Smooth muscle cell (in vitro differentiated cells): Measurements from ENCODE around the gene CEP295NL. TPM values are rescaled to one million over a fixed set of nuclear protein-coding genes. Genes with fewer than 3 reads are reported as not detected.

ENCODE experiments used
- DNase-seq: peaks from one replicate; lab custom pipeline; 2025; ENCODE audit not compliant: unreplicated experiment; lab: John Stamatoyannopoulos, UW
- H2AFZ ChIP-seq: fragments of 200-600 bp; sonication (generic); 2 replicates; pipeline ENCODE4 v1.6.0; 2016; ENCODE audit warnings: antibody characterized with exemption, low read depth, mild to moderate bottlenecking
- H3F3A ChIP-seq: fragments of 200-600 bp; sonication (generic); 2 replicates; pipeline ENCODE4 v1.6.0; 2017; ENCODE audit warnings: antibody characterized with exemption, low read depth
- H3K27ac ChIP-seq: fragments of 200-600 bp; sonication (generic); 2 replicates; pipeline ENCODE4 v1.5.1; 2016; ENCODE audit warnings: low read depth, mild to moderate bottlenecking
- H3K27me3 ChIP-seq: fragments of 200-600 bp; sonication (generic); 2 replicates; pipeline ENCODE4 v1.6.1; 2016; ENCODE audit warnings: low read depth, mild to moderate bottlenecking
- H3K36me3 ChIP-seq: fragments of 200-600 bp; sonication (generic); 2 replicates; pipeline ENCODE4 v1.5.1; 2016; ENCODE audit warnings: low read depth
- H3K4me1 ChIP-seq: fragments of 200-600 bp; sonication (generic); 2 replicates; pipeline ENCODE4 v1.5.1; 2016; ENCODE audit warnings: low read depth
- H3K4me2 ChIP-seq: fragments of 200-600 bp; sonication (generic); 2 replicates; pipeline ENCODE4 v1.6.0; 2016; ENCODE audit warnings: mild to moderate bottlenecking
- H3K4me3 ChIP-seq: fragments of 200-600 bp; sonication (generic); 2 replicates; pipeline ENCODE4 v1.5.1; 2016; ENCODE audit warnings: mild to moderate bottlenecking
- H3K79me2 ChIP-seq: fragments of 200-600 bp; sonication (generic); 2 replicates; pipeline ENCODE4 v1.6.0; 2016; ENCODE audit warnings: low read depth, mild to moderate bottlenecking
- H3K9ac ChIP-seq: fragments of 200-600 bp; sonication (generic); 2 replicates; pipeline ENCODE4 v1.6.0; 2016; ENCODE audit warnings: low read depth
- H3K9me3 ChIP-seq: fragments of 200-600 bp; sonication (generic); replicated peaks from 2 replicates; pipeline ENCODE4 v1.5.1; 2016; ENCODE audit warnings: low read depth
- H4K20me1 ChIP-seq: fragments of 200-600 bp; sonication (generic); 2 replicates; pipeline ENCODE4 v1.6.0; 2016; ENCODE audit warnings: low read depth
- CTCF ChIP-seq: fragments of 200-600 bp; sonication (generic); IDR thresholded peaks from 2 replicates; pipeline ENCODE4 v1.5.1; 2017; ENCODE audit warnings: borderline replicate concordance, mild to moderate bottlenecking, antibody characterized with exemption; ENCODE audit not compliant: insufficient read depth, poor library complexity, severe bottlenecking
- WGBS: methylation state at CpG from one replicate; pipeline ENCODE4 v1.1.7; 2016; ENCODE audit warnings: low lambda C conversion rate; 5-methylcytosine and 5-hydroxymethylcytosine counted together
- polyA plus RNA-seq: library from polyadenylated mRNA; unstranded; fragments of >200 nt; fragmentation: Nextera tagmentation; extraction: Ambion mirVana; gene quantifications from 2 replicates; pipeline ENCODE4 v1.2.1, GENCODE V29; 2016
- total RNA-seq: library from RNA; depleted of rRNA; stranded (reverse); fragments of >200 nt; gene quantifications from 2 replicates; pipeline ENCODE4 v1.2.3, GENCODE V29; 2014

CEP295NL gene
- total and polyA plus RNA-seq, 2 experiments from 2014 or later: 1.2 TPM; not detected in 1

GRCh38 chr17:78854508-78854907, 48.5 kb downstream of the CEP295NL start:
- Histone ChIP-seq H2AFZ (no peak overlapping the region), H3K79me2 (no peaks in the 10 kb centered on the region), H3F3A (no peaks in the 10 kb centered on the region), H3K27ac (no peak overlapping the region), H3K36me3 (no peaks in the 10 kb centered on the region), H3K27me3 (no peaks in the 10 kb centered on the region), H3K4me1 (no peaks in the 10 kb centered on the region), H3K9ac (no peak overlapping the region), H3K4me2 (no peak overlapping the region), H4K20me1 (no peaks in the 10 kb centered on the region), H3K9me3 (no peaks in the 10 kb centered on the region), H3K4me3 (no peak overlapping the region)
- WGBS: 95% methylated on average over 9 of the region's 9 CpGs
- no peak for TF ChIP-seq CTCF
- DNase-seq: no peak

GRCh38 chr17:78853926-78854394, 49.0 kb downstream of the CEP295NL start:
- H2AFZ ChIP-seq: no peak overlapping the region
- no peaks in the 10 kb centered on the region for H3K27me3 ChIP-seq
- H3K4me1 ChIP-seq: no peaks in the 10 kb centered on the region
- H3K27ac ChIP-seq: no peak overlapping the region
- H3F3A ChIP-seq: no peaks in the 10 kb centered on the region
- H4K20me1 ChIP-seq: no peaks in the 10 kb centered on the region
- H3K36me3 ChIP-seq: no peaks in the 10 kb centered on the region
- DNase-seq: no peak
- no peak overlapping the region for H3K4me3 ChIP-seq
- WGBS: 92% methylated on average over 11 of the region's 11 CpGs
- H3K9me3 ChIP-seq: no peaks in the 10 kb centered on the region
- no peak overlapping the region for H3K9ac ChIP-seq
- H3K79me2 ChIP-seq: no peaks in the 10 kb centered on the region
- no peak overlapping the region for H3K4me2 ChIP-seq
- no peak for TF ChIP-seq CTCF

- WGBS: 83% methylated on average over 16 of the region's 16 CpGs
- Histone ChIP-seq H3K9me3 (no peaks in the 10 kb centered on the region), H3F3A (no peaks in the 10 kb centered on the region), H3K36me3 (no peaks in the 10 kb centered on the region), H3K9ac (no peak overlapping the region), H2AFZ (no peak overlapping the region), H3K4me2 (no peak overlapping the region), H3K4me1 (no peaks in the 10 kb centered on the region), H3K27ac (no peak overlapping the region), H3K4me3 (no peak overlapping the region), H4K20me1 (no peaks in the 10 kb centered on the region), H3K79me2 (no peaks in the 10 kb centered on the region), H3K27me3 (no peaks in the 10 kb centered on the region)
- no peak for TF ChIP-seq CTCF
- no peak for DNase-seq
These were observed 50.3 kb downstream of the CEP295NL start for GRCh38 chr17:78852709-78853121.

- no peaks in the 10 kb centered on the region for H3F3A ChIP-seq
- H3K27me3 ChIP-seq: no peaks in the 10 kb centered on the region
- H2AFZ ChIP-seq: no peak overlapping the region
- H3K9ac ChIP-seq: no peak overlapping the region
- H4K20me1 ChIP-seq: no peaks in the 10 kb centered on the region
- H3K27ac ChIP-seq: no peak overlapping the region
- no peak for DNase-seq
- no peak overlapping the region for H3K4me2 ChIP-seq
- H3K36me3 ChIP-seq: no peaks in the 10 kb centered on the region
- no peaks in the 10 kb centered on the region for H3K79me2 ChIP-seq
- WGBS: over 99% methylated on average over 5 of the region's 5 CpGs
- H3K4me1 ChIP-seq: no peaks in the 10 kb centered on the region
- no peaks in the 10 kb centered on the region for H3K9me3 ChIP-seq
- TF ChIP-seq CTCF: no peak
- no peak overlapping the region for H3K4me3 ChIP-seq
These were observed 54.0 kb downstream of the CEP295NL start for GRCh38 chr17:78849026-78849425.
